Measurements from ENCODE around the gene PPM1D. TPM values are rescaled to one million over a fixed set of nuclear protein-coding genes. Genes with fewer than 3 reads are reported as not detected.

The PPM1D gene
- polyA plus RNA-seq, 2 of the 4 experiments (the other 2 are of a cell fraction), result 10.5 to 13.5 TPM

DNA sequence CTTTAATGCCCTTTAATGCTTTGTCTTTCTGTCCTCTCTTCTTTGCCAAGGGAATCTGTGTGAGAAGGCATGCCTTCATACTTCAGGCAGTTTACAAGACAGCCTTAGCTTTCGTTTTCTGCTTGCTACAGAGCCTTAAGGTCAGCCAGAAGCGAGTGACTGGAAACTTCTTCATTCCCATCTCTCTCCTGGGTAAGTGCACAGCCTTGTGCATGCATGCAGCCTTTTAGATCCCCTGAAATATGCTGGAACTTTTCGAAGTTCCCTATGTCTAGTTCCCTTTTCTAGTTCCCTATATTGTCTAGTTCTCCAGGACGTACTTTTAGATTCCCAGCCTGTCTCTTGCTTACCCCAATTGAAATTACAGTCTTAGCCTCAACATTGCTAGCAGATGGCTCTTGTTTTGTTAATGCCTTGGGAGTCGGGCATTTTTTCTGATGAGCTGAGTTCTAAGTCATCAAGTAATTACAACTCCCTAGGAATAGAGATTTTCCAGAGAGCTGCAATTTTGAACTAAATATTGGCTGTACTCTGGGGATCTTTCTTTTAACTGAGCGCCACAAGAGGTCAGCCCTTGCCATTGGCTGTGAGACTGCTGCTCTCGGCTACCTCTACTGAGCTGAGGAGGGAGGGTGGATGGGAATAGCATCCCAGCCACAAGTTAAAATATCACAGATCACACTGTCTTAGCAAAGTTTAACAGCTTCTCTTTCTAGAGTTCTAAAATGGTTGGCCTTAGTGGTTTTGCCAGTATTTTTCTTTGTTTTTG lies 22.7 kb upstream of the PPM1D start:
- no peak overlapping the region for H3K4me3 ChIP-seq
- FAIRE-seq, result no peak
- WGBS (ENCODE audit: missing lambda C conversion rate), result 48% methylated on average over 7 of the region's 7 CpGs

More for the DNA sequence above, 22.7 kb upstream of the PPM1D start:
- Histone ChIP-seq H3K4me2 (peak overlapping the region; percentile 32), H3K27ac (0 out of 6 replicates have a peak overlapping the region, but pooled peaks of 1 of the 2 experiments have one; percentile 17), H3K9me3 (no peaks in the 10 kb centered on the region), H3K4me1 (no peaks in the 10 kb centered on the region)
- ATAC-seq, result peak; percentile 89 to 92; a peak in 5 of 6 replicates
- no peak for DNase-seq (ENCODE audit: low read depth in 1 of 2, low spot score in 1 of 2)
- ChIA-PET POLR2A (interaction anchor here (0.7 kb wide), 2 partner anchors 17 to 63 kb away, joined by 6 read pairs; no protein-coding TSS in a partner anchor), CTCF (interaction anchor here (0.6 to 7.1 kb wide), 18 partner anchors 8 to 272 kb away, joined by 3 to 41 read pairs (median 4); partner anchors contain the start of gene PPM1D)
- TF ChIP-seq HEYL (CRISPR knock-in tag; IDR thresholded peaks at IDR 0.05) (no peak), HOXB5 (CRISPR knock-in tag; IDR thresholded peaks at IDR 0.05) (no peak), TP53 (CRISPR knock-in tag; IDR thresholded peaks at IDR 0.05) (no peak), GATA3 (IDR thresholded peaks at IDR 0.05; ENCODE audit: borderline replicate concordance) (no peak), JUN (IDR thresholded peaks at IDR 0.05) (no peak), MAFK (IDR thresholded peaks at IDR 0.05; ENCODE audit: partially characterized antibody) (no peak), RNF2 (IDR thresholded peaks at IDR 0.05; ENCODE audit: borderline replicate concordance, low read depth) (no peak), KDM5A (IDR thresholded peaks at IDR 0.05) (no peak), NFE2L2 (conservative IDR thresholded peaks at IDR 0.05; ENCODE audit: low read length) (no peak), SMC3 (IDR thresholded peaks at IDR 0.05) (peak; percentile 31; the same call in 1 of the 3 replicates), ZSCAN20 (CRISPR knock-in tag; IDR thresholded peaks at IDR 0.05) (no peak), SREBF2 (IDR thresholded peaks at IDR 0.05) (no peak), RAD21 (conservative IDR thresholded peaks at IDR 0.05 in 1 of 2, IDR thresholded peaks at IDR 0.05 in 1 of 2) (peak in 1 of 2 experiments; percentile 52; a peak in 3 of 5 replicates), BCL3 (IDR thresholded peaks at IDR 0.05) (no peak), EHF (CRISPR knock-in tag; IDR thresholded peaks at IDR 0.05) (no peak), ESRRA (IDR thresholded peaks at IDR 0.05; ENCODE audit: borderline replicate concordance, low read length) (no peak), CTCF (IDR thresholded peaks at IDR 0.05) (peak; percentile 40; the same call in 2 of the 3 replicates), TFCP2L1 (CRISPR knock-in tag; IDR thresholded peaks at IDR 0.05) (no peak), EHMT2 (IDR thresholded peaks at IDR 0.05; ENCODE audit: low read depth) (no peak), RARB (CRISPR knock-in tag; IDR thresholded peaks at IDR 0.05) (no peak), RCOR1 (IDR thresholded peaks at IDR 0.05; ENCODE audit: low read depth, low read length) (no peak)
- TF ChIP-seq, protein P1, sequence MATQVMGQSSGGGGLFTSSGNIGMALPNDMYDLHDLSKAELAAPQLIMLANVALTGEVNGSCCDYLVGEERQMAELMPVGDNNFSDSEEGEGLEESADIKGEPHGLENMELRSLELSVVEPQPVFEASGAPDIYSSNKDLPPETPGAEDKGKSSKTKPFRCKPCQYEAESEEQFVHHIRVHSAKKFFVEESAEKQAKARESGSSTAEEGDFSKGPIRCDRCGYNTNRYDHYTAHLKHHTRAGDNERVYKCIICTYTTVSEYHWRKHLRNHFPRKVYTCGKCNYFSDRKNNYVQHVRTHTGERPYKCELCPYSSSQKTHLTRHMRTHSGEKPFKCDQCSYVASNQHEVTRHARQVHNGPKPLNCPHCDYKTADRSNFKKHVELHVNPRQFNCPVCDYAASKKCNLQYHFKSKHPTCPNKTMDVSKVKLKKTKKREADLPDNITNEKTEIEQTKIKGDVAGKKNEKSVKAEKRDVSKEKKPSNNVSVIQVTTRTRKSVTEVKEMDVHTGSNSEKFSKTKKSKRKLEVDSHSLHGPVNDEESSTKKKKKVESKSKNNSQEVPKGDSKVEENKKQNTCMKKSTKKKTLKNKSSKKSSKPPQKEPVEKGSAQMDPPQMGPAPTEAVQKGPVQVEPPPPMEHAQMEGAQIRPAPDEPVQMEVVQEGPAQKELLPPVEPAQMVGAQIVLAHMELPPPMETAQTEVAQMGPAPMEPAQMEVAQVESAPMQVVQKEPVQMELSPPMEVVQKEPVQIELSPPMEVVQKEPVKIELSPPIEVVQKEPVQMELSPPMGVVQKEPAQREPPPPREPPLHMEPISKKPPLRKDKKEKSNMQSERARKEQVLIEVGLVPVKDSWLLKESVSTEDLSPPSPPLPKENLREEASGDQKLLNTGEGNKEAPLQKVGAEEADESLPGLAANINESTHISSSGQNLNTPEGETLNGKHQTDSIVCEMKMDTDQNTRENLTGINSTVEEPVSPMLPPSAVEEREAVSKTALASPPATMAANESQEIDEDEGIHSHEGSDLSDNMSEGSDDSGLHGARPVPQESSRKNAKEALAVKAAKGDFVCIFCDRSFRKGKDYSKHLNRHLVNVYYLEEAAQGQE (IDR thresholded peaks at IDR 0.05), result no peak
- TF ChIP-seq, protein P2, sequence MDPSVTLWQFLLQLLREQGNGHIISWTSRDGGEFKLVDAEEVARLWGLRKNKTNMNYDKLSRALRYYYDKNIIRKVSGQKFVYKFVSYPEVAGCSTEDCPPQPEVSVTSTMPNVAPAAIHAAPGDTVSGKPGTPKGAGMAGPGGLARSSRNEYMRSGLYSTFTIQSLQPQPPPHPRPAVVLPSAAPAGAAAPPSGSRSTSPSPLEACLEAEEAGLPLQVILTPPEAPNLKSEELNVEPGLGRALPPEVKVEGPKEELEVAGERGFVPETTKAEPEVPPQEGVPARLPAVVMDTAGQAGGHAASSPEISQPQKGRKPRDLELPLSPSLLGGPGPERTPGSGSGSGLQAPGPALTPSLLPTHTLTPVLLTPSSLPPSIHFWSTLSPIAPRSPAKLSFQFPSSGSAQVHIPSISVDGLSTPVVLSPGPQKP (IDR thresholded peaks at IDR 0.05; ENCODE audit: low read depth, low read length), result no peak
- TF ChIP-seq, protein P3, sequence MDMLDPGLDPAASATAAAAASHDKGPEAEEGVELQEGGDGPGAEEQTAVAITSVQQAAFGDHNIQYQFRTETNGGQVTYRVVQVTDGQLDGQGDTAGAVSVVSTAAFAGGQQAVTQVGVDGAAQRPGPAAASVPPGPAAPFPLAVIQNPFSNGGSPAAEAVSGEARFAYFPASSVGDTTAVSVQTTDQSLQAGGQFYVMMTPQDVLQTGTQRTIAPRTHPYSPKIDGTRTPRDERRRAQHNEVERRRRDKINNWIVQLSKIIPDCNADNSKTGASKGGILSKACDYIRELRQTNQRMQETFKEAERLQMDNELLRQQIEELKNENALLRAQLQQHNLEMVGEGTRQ (IDR thresholded peaks at IDR 0.05), result no peak
- TF ChIP-seq, protein P4, sequence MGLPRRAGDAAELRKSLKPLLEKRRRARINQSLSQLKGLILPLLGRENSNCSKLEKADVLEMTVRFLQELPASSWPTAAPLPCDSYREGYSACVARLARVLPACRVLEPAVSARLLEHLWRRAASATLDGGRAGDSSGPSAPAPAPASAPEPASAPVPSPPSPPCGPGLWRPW (IDR thresholded peaks at IDR 0.05), result no peak

Data from A549 (cell line).